ENCODE results near the gene C6orf118.

Gene C6orf118

DNA sequence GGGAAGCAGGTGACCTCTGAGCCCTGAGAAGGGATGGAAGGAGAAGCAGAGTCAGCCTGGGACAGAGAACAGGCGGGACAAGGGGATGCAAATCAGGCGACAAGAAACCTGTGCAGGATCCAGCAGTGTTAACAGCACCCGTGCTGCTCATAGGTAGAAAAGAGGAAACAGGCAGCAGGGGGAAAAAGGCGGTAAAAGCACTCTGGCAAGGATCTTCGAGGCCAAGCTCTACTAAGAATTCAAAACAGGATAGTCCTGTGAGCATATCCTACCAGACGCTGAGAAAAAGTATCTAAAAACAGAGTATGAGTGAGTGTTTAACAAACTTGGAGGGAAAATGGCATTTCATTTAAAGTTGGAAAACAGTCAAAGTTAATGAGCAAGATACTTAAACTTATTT lies 16.7 kb downstream of the C6orf118 start:
- Histone ChIP-seq H3K4me3 (IDR thresholded peaks at IDR 0.05; ENCODE audit: insufficient read depth, low read depth, low read length) (no peak overlapping the region), H3K79me2 (ENCODE audit: insufficient read depth, low read depth) (no peaks in the 10 kb centered on the region), H4K20me1 (ENCODE audit: insufficient read depth) (no peaks in the 10 kb centered on the region), H3K36me3 (ENCODE audit: insufficient read depth) (no peaks in the 10 kb centered on the region), H3K9ac (no peak overlapping the region), H2AFZ (ENCODE audit: low read depth) (no peak overlapping the region), H3K4me1 (ENCODE audit: low read depth, poor library complexity, severe bottlenecking) (no peaks in the 10 kb centered on the region), H3K4me2 (no peak overlapping the region), H3K27ac (no peak overlapping the region), H3K27me3 (ENCODE audit: insufficient read depth, low read depth) (no peaks in the 10 kb centered on the region)
- no peak for TF ChIP-seq CTCF (conservative IDR thresholded peaks at IDR 0.05; ENCODE audit: low read depth, low read length)

DNA sequence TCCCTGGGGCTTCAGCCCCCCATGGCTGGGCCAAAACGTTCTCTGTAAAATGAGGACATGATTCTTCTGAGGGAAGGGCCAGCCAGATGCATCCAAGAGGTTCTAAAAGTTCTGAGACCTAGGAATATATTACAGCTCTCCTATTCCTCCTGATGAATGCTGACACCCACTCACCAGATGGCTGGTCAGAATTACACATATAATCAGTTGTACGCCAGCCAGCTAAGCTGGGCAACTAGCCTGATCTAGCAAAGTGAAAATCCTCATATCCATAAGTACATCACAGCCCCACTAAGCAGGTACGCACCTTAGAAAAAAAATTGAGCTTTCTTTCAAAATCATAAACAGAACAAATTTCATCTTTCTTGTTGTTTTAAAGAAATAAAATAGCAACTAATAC lies 34.8 kb downstream of the C6orf118 start:
- Histone ChIP-seq H3K4me1 (ENCODE audit: low read depth, poor library complexity, severe bottlenecking) (no peaks in the 10 kb centered on the region), H3K9ac (no peak overlapping the region), H3K27ac (no peak overlapping the region), H3K27me3 (ENCODE audit: insufficient read depth, low read depth) (no peaks in the 10 kb centered on the region), H3K79me2 (ENCODE audit: insufficient read depth, low read depth) (no peaks in the 10 kb centered on the region), H3K4me3 (IDR thresholded peaks at IDR 0.05; ENCODE audit: insufficient read depth, low read depth, low read length) (no peak overlapping the region), H2AFZ (ENCODE audit: low read depth) (no peak overlapping the region), H4K20me1 (ENCODE audit: insufficient read depth) (no peaks in the 10 kb centered on the region), H3K36me3 (ENCODE audit: insufficient read depth) (no peaks in the 10 kb centered on the region), H3K4me2 (no peak overlapping the region)
- no peak for TF ChIP-seq CTCF (conservative IDR thresholded peaks at IDR 0.05; ENCODE audit: low read depth, low read length)

DNA sequence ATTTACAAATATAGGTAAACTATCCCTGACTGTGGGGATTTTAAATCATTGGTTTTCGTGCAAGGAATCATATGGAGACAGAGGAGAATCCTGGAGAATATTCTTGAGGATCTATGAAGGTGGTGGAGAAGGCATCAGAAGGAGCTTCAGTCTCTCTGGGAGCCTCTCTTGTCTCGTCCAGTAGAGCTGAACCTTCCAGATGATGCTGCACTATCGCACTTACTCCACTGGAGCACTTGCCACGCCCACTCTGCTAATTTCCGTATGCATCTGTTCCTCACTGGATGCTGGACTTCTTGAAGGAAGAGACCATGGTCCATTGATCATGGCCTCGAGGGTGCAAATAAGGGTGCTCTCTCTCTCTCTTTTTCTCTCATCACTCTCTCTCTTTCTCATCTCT lies 36.8 kb downstream of the C6orf118 start:
- H3K4me2 ChIP-seq: no peak overlapping the region
- H3K9ac ChIP-seq: no peak overlapping the region
- no peak overlapping the region for H3K27ac ChIP-seq
- no peaks in the 10 kb centered on the region for H3K36me3 ChIP-seq (ENCODE audit: insufficient read depth)
- no peaks in the 10 kb centered on the region for H4K20me1 ChIP-seq (ENCODE audit: insufficient read depth)
- no peaks in the 10 kb centered on the region for H3K27me3 ChIP-seq (ENCODE audit: insufficient read depth, low read depth)
- H3K4me1 ChIP-seq (ENCODE audit: low read depth, poor library complexity, severe bottlenecking): no peaks in the 10 kb centered on the region
- TF ChIP-seq CTCF (conservative IDR thresholded peaks at IDR 0.05; ENCODE audit: low read depth, low read length): no peak
- H3K79me2 ChIP-seq (ENCODE audit: insufficient read depth, low read depth): no peaks in the 10 kb centered on the region
- no peak overlapping the region for H3K4me3 ChIP-seq (IDR thresholded peaks at IDR 0.05; ENCODE audit: insufficient read depth, low read depth, low read length)
- no peak overlapping the region for H2AFZ ChIP-seq (ENCODE audit: low read depth)

- no peak for TF ChIP-seq CTCF (conservative IDR thresholded peaks at IDR 0.05; ENCODE audit: low read depth, low read length)
- Histone ChIP-seq H3K36me3 (ENCODE audit: insufficient read depth) (no peaks in the 10 kb centered on the region), H3K4me3 (IDR thresholded peaks at IDR 0.05; ENCODE audit: insufficient read depth, low read depth, low read length) (no peak overlapping the region), H3K27ac (no peak overlapping the region), H3K4me2 (no peak overlapping the region), H2AFZ (ENCODE audit: low read depth) (no peak overlapping the region), H4K20me1 (ENCODE audit: insufficient read depth) (no peaks in the 10 kb centered on the region), H3K79me2 (ENCODE audit: insufficient read depth, low read depth) (no peaks in the 10 kb centered on the region), H3K9ac (no peak overlapping the region), H3K4me1 (ENCODE audit: low read depth, poor library complexity, severe bottlenecking) (no peaks in the 10 kb centered on the region), H3K27me3 (ENCODE audit: insufficient read depth, low read depth) (no peaks in the 10 kb centered on the region)
These were observed 40.4 kb downstream of the C6orf118 start for GRCh38 chr6:165268987-165269386.

DNA sequence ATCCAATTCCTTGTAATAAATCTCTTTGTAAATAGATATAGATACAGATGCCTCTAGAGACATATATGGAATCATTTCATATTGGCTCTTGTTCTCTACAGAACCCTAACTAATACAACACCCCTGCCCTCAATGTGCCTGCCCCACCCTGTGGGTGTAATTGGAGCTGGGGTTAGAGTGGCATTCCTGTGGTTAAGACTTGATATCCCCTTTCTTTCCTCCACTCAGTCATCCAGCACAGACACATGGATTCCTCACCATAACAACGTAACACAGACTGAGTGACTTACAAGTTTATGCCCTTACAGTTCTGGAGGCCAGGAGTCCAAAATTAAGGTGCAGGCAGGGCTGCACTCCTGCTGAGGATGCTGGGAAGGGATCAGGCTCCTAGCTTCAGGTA lies 42.8 kb downstream of the C6orf118 start:
- Histone ChIP-seq H3K27ac (no peak overlapping the region), H2AFZ (ENCODE audit: low read depth) (no peak overlapping the region), H3K4me2 (no peak overlapping the region), H3K9ac (no peak overlapping the region), H4K20me1 (ENCODE audit: insufficient read depth) (no peaks in the 10 kb centered on the region), H3K36me3 (ENCODE audit: insufficient read depth) (no peaks in the 10 kb centered on the region), H3K4me1 (ENCODE audit: low read depth, poor library complexity, severe bottlenecking) (no peaks in the 10 kb centered on the region), H3K79me2 (ENCODE audit: insufficient read depth, low read depth) (no peaks in the 10 kb centered on the region), H3K4me3 (IDR thresholded peaks at IDR 0.05; ENCODE audit: insufficient read depth, low read depth, low read length) (no peak overlapping the region), H3K27me3 (ENCODE audit: insufficient read depth, low read depth) (no peaks in the 10 kb centered on the region)
- no peak for TF ChIP-seq CTCF (conservative IDR thresholded peaks at IDR 0.05; ENCODE audit: low read depth, low read length)

Measured in KMS-11 (cell line).